HCEC 1CT (cell line): ENCODE measurements around the gene PRR7.
A peak's percentile ranks its signal among the peaks of the same experiment; 100 is the strongest.

Experiments used
- DNase-seq: peaks from one replicate; pipeline ENCODE4 v3.0.0-alpha.2; 2017

Gene PRR7

DNA sequence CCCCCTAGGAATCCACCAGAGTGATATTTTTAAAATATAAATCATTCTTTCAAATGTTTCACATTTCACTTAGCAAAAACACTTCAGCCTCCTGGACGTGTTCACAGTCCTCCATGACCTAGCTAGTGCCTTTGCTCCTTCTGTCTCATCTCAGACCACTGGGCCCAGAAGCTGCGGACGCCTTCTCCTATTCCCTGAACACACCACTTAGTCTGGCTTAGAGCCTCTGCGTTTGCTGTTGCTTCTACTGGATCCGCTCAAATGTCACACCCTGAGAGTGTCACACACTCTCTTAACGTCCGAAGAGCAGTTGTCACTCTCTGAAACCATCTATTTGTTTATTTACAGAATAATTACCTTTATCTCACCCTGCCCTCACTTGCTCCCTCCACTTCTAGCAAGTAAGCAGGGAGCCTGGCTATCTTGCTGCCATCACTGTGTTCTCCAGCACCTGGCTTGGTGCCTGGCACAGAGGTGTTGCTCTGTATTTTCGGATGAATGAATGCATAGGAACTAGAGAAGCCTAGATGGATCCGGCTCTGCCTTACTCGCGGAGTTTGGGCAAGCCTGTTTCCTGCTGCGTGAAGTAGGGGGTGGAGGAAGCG is 21.3 kb upstream of the PRR7 start:
- DNase-seq, result no peak

DNA sequence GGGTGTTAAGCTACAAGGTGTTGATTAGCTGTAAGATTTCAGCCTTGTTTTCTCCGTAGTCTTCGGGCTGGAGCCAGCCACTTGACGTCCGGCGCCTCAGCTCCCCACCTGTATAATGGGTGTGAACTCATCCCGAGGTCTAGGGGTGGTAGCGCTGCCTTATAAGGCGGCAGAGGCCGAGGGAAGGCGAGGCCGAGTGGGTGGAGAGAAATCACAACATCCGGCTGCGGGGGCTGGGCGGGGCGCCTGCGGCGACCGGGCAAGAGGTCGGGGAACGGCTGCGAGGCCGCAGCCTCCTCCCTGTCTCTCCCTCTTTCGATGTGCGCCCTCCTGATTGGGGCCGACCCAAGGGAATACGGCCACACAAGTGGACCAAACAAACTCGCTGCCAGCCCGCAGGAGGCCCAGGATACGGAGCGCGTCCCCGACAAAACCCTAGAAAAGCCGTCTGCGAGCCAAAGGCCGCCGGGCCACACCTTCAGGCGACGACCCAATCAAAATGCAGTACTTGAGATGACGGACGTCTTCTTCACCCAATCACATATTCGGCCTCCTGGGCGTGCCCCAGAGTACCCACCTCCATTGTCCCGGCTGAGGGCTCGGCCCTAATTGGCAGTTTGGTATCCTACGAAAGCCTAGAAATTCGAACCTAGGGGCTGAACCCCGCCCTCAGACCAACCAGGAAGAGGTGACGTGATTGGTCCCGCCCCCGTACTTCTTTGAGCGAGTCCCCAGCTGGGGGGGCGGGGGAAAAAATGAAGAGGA is 20.6 kb upstream of the PRR7 start:
- peak; percentile 100 for DNase-seq

DNA sequence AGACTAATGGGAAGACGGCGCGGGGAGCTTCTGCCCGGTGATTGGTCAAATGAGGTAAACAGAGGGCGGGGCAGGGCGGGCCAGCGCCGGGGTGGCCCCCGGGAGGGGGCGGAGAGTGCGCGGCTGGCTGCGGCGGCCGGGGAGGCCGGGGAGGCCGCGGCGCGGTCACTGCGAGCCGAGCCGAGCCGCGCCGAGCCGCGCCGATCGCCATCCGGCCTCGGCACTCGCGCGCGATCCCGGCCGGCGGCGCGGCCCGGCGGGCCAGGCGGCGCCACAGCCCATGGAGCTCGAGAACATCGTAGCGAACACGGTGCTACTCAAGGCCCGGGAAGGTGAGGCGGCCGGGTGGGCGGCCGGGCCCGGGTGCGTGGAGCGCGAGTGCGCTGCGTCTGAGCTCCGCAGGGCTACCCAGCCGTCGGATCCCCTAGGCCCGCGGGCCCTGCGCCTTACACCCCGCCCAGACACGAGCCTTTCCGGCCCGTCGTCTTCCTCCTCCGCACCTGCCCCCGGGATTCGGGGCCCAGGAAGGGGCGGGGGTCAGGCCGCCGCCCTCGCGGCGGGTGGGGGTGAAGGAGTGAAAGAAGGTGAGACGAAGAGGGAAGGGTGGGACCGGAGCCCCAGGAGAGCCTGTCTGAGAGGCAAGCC is 19.9 kb upstream of the PRR7 start, which contains the start of gene GRK6:
GRK6 (plus strand) TSS at position 111 of the 645 bp plus-strand sequence; CDS start at position 281, 170 bp downstream.
- DNase-seq, result no peak

DNA sequence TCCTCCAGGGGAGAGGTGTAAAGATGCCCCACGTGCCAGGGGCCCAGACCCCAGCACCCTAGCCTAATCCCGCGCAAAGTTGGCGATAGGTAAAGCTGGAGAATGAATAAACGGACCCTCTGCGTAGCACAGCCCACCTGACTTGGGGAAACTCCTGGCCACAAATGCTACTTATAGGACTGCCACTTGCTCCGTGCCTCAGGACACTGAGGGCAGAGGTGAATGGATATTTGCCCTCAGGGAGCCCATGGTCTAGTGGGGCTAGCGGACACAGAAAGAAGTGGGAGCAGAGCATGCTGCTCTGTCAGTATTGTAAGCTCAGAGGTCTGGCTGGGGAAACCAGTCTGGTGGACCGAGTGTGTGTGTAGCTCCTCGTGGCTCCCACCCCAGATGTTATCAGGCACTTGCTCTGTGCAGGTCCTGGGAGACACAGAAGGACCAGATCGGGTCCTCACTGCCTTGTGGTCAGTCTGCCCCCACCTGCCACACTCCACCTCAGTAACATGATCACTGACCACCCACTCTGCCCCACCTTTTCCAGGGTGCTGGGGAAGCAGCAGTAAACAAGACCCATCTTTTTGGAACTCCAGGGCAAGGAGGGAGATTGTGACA is 19.3 kb upstream of the PRR7 start:
- no peak for DNase-seq

DNA sequence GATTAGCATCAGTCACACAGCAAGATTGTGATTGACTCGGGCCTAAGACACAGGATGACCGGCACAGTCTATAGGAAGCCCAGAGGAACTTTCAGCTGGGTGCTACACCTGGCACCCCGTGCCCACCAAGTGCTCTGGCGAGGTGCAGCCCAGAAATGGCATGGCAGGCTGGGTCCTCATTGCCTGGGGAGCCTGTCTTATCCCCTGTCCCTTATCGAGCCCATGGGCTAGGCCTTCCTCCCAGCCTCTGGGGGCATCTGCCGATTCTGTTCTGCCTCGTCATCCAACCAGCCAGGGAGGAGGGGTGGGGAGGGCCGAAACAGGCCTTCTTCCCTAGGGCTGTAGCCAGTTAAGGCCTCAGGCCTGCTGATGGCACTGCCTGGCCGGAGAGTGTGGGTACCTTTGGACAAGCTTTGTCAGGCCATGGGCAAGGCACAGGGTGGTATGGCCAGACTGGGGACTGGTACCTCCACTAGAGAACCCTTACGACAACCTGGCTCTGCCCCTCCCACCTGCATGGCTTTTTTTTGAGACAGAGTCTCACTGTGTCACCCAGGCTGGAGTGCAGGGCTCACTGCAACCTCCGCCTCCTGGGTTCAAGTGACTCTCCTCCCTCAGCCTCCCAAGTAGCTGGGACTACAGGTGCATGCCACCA is 18.6 kb upstream of the PRR7 start:
- DNase-seq, result no peak

DNA sequence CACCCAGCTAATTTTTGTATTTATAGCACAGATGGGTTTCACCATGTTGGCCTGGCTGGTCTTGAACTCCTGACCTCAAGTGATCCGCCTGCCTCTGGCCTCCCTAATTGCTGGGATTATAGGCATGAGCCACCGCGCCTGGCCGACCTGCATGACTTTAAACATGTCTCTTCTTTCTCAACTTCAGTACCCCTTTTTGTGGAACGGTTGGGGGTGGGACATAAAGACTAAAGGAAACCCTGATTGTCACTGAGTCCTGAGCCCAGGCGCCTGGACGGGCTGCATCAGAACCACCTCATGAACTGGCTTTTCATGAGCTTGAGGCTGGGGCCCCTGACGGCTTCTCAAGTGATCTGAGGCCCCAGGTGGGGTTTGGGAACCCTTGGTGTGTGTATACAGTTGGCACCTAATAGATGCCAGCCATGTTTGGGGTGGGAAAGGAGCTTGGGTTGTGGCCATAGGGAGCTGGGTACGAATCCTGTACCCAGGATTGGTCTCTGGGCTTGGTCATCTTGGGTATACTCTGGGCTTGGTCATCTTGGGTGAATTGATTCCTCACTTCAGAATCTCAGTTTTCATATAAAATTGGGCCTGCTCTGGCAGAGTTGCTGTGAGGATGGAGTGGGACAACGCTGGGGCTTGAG is 17.9 kb upstream of the PRR7 start:
- no peak for DNase-seq

DNA sequence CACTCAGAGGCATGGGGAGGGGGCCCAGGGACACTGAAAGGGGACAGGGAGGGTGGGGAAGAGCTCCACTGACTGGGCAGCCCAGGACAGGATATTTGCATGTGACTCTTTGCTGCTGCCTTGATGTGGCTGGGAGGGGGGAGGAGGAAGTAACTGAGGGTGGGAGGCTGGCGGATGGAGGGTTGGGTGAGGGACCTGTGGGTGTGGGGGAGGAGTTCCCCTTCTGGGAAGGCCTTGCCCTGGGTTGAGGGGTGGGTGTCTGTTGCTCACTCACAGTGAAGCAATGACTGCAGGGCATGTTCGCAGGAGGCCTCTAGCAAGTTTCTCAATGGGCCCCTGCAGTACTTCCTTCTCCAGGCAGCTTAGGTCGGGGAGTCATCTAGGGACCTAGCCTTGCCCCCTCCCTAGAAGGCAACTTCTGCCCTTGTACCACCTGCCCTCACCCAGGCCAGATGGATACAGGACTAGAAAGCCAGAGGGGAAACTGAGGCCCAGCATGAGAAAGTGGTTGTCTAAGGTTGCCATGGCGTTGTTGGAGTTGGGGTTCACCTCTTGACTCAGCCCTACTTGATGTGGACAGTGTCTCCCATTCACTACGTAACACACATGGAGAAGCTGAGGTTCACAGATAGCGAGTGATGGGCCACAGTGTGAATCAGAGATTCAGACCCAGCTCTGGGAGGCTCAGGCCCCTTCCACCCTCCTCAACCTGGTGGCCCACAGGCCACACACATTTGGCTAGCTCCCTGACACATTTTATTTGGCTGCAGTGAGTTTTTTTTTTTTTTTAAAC is 17.2 kb upstream of the PRR7 start:
- no peak for DNase-seq

DNA sequence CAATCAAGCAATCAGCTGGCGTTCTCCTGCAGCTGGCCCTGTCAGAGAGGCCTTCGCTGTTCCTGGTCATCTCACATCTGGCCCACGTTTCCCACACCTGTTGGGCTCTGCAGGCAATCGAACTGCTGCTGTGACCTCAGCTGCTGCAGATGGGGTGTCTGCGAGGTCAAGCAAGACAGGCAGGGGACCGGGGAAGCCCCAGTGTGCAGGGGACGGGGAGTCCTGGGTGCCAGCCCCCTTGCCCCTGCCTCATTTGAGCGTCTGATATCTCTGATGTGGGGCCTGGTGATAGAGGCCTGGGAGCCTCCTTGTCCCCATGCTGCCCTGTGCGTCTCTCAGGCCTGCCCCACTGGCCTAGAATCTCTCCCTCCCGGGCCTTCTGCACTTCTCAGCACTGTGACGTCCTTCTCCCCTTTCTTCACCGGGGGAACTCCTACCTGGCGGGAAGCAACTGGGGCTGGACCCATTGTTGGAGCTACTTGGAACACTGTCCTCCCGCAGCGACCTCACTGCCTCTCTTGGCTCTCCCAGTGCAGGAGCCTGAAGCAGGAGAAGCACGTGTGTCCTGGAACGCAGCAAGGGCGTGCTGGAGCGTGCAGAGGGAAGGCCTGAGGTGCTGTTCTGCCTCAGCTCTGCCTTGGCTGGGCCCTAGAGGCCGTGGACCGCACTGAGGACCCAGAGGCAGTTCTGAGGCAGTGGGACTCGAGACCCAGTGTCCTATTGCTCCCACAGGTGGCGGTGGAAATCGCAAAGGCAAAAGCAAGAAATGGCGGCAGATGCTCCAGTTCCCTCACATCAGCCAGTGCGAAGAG is 16.3 kb upstream of the PRR7 start:
- no peak for DNase-seq

DNA sequence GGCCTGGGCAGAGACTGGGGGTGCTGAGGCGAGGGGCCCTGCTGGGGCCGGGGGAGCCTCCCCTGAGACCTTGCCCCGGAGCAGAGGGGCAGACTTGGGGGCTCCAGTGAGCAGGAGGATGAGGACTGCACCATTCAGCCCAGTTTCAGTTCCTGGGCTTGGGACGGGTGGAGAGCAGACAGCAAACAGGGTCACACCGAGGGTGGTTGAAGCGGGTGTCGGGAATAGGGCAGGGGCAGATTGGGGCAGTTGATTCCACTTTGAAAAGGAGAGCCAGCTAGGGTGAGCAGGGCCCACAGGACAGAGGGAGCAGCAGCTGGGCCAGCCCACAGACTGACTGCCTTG is 15.7 kb upstream of the PRR7 start:
- DNase-seq, result no peak

DNA sequence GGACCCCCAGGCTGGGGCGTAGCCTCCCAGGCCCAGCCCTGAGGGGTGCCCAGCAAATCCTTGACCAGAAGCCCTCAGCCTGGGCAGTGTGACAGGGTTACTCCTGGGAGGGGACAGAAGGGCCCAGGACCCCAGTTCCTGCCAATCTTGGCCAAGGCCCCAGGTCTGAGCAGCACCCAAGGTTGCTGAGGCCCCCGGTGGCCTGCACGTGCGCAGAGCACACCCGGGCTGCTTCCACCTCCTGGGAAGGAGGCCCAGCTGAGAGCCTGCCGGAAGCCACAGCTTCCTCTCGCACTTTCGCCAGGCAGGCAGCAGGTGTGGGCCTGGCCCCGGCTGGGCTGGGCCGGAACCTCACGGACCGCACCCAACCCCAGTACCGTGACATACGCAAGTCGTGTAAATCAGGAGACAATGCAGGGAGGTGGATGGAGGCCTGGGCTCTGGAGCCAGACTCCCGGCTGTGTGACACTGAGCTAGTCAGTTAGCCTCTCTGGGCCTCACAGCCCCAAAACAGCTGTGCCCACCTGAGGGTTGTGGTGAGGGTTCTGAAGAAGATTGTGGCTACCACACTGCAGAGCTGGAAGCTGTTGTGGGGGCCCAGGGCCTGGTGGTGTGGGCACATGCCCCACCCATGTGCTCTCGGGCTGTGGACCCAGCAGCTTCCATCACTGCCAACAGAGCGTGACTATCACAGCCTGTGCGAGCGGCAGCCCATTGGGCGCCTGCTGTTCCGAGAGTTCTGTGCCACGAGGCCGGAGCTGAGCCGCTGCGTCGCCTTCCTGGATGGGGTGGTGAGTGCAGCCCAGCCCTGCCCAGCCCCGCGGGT is 15.1 kb upstream of the PRR7 start:
- no peak for DNase-seq

DNA sequence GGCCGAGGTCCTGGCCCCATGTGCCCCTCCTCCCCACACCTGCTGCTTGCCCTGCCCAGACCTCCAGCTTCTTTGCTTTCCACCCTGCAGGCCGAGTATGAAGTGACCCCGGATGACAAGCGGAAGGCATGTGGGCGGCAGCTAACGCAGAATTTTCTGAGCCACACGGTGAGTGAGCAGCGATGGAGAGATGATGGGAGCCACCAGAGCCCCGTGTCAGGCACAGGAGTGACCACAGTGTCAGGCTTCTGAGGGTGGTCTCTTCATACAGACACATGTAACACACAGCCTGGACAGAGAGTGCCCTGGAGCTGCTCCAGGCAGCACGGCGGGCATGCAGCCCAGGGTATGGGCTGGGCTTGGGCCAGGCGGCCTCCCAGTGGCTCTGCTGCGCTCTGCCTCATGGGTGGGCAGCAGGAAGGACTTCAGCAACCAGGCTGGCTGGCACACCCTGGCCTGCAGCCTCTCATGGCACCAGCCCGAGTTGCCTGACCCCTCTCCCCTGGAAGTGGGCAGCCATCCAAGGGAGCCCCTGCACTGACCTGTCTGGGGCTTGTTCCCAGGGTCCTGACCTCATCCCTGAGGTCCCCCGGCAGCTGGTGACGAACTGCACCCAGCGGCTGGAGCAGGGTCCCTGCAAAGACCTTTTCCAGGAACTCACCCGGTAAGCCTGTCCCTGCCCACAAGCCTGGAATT is 14.3 kb upstream of the PRR7 start:
- no peak for DNase-seq

DNA sequence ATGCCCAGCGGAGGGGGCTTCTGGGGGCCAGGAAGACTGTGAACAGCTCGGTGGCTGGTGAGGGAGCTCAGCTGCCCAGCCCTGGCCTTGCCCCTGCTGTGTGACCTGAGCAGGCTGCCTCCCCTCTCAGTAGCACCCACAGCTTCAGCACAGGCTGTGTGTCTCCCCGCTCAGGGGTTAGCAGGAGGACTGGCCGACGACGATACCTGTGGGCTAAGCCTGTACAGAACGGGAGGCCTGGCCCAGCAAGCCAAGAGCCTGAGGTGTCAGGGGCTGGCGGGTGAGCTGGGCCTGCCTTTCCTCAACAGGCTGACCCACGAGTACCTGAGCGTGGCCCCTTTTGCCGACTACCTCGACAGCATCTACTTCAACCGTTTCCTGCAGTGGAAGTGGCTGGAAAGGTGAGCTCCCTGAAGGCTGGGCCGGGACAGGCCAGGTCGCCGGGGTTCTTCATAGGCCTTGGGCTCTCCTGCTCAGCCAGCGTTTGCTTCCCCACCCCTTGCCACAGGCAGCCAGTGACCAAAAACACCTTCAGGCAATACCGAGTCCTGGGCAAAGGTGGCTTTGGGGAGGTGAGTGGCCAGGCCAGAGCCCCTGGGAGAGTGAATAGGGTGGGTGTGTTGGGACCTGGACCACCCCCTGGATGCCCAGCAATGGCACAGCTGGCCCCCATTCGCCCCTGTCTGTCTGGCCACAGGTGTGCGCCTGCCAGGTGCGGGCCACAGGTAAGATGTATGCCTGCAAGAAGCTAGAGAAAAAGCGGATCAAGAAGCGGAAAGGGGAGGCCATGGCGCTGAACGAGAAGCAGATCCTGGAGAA is 13.6 kb upstream of the PRR7 start:
- DNase-seq, result no peak

DNA sequence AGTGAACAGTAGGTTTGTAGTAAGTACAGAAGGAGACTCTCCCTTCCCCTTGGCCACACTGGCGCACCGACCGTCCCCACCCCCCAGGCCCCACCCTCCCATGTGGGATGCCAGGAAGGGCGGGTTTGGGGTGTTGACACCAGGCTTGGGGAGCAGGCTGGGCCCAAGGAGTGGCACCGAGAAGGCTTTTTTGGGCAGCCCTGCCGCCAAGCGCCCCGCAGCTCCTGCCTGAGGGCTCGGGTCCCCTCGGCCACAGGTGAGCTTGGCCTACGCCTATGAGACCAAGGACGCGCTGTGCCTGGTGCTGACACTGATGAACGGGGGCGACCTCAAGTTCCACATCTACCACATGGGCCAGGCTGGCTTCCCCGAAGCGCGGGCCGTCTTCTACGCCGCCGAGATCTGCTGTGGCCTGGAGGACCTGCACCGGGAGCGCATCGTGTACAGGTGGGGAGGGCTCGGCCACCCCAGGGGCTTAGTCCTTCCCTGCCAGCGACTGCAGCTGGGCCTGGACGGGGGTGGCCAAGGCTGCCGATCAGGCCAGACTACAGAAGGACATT is 12.9 kb upstream of the PRR7 start:
- no peak for DNase-seq

DNA sequence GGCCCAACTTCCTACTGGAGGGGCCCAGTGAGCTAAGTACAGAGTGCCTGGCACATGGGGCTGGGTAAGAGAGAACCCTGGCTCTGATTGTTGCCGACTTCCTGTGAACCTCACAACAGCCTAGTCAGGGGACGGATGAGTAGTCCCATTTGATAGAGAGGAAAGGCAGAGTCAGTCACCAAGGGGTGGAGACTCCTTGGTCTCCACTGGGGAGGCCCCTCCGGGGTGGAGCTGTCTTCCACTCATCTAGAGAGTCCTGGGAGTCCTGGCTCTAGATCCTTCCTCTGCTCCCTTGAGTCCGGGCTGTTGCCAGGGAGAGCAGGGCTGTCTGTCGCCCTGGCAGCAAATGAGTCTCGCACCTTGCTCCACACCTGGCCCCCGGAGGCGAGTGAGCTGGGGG is 12.2 kb upstream of the PRR7 start:
- DNase-seq, result no peak

DNA sequence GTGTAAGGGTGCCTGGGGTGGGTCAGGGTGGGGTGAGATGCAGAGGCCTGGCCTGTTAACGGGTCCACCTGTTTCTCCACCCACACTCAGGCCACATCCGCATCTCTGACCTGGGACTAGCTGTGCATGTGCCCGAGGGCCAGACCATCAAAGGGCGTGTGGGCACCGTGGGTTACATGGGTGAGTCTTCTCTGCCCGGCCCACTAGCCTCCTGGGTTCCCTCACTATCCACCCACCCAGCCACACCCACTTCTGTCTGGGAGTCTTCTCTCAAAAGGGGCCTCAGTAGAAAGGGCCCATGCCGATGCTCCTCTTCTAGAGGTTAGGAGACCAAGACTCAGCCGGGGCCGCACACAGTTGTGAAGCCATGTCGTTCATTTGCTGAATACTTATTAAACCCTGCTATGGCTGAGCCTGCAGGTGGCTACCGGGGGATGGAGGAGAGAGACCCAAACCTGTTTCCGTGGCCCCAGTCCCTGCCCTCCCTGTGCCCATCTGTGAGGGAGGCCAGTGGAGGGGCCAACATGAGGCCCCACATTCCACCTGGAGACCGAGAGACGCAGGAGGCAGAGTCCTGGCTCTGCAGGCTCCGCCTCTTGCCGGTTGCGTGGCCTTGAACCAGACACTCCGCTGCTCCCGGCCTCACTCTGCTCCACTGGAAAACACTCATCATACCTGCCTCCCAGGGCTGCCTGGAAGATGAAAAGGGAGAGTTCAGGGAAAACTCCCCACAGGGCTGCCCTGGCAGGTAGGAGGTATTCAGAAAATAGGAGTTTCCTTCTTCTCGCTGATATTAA is 11.5 kb upstream of the PRR7 start:
- no peak for DNase-seq

DNA sequence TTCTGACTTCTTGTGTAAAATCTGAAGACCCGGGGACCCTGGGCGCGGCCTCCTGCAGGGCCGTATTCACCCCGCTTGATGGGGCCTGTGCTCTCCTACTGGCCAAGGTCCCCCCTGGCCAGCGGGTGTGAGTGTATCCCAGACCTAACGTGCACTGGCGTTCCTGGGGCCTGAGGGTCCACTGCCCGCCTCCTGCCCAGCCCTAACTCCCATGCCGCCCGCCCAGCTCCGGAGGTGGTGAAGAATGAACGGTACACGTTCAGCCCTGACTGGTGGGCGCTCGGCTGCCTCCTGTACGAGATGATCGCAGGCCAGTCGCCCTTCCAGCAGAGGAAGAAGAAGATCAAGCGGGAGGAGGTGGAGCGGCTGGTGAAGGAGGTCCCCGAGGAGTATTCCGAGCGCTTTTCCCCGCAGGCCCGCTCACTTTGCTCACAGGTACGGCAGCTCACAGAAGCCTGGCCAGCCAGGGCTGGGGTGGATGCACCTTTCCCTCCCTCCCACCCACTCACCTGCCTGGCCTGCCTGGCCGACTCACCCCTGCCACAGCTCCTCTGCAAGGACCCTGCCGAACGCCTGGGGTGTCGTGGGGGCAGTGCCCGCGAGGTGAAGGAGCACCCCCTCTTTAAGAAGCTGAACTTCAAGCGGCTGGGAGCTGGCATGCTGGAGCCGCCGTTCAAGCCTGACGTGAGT is 10.6 kb upstream of the PRR7 start:
- DNase-seq, result no peak

DNA sequence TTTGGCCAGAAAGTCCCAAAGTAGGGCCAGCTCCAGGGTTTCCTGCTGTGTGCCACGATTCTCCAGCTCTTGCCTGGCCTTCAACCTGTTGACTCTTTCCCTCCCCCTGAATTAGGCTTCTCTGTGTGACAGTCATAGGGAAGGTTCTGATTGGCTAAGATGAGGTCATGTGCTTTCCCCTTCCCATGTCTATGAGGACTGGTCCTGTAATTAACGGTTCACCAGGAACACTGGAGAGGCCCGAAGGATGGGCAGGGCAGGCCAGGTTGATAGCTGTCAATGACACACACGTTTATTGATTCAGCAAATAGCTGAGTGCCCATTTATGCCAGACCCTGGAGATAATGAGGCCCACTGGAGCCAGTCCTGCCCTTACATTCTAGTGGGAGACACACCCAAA is 9.0 kb upstream of the PRR7 start:
- no peak for DNase-seq
